HepG2 (cell line): ENCODE data around the gene CNPY1.

ENCODE experiments used
- AHR ChIP-seq: IDR thresholded peaks from 2 replicates; pipeline ENCODE4 v1.6.1; 2018; ENCODE audit warnings: missing genetic modification reagents, missing compliant biosample characterization
- CREB1 ChIP-seq, 2 experiments: fragments of 450-650 bp in 1 of 2; IDR thresholded peaks; 2 replicates each; pipeline ENCODE4 v1.6.1; 2016 to 2017; ENCODE audit warnings: control low read depth in 1 of 2, mild to moderate bottlenecking in 1 of 2, missing compliant biosample characterization in 1 of 2, missing genetic modification characterization in 1 of 2
- POLR2A ChIP-seq, 2 experiments: IDR thresholded peaks; 2 replicates each; pipeline ENCODE4 v1.6.1; 2011; ENCODE audit warnings: low read depth in 2 of 2, low read length in 2 of 2, mild to moderate bottlenecking in 1 of 2, moderate library complexity in 1 of 2; ENCODE audit not compliant: insufficient read depth in 1 of 2
- SP4 ChIP-seq: sonication (generic); formaldehyde crosslinking; IDR thresholded peaks from 2 replicates; pipeline ENCODE4 v1.8.1; 2023; ENCODE audit warnings: mild to moderate bottlenecking, missing genetic modification reagents
- ZNF713 ChIP-seq: sonication (generic); formaldehyde crosslinking; IDR thresholded peaks from 2 replicates; pipeline ENCODE4 v1.4.0; 2020; ENCODE audit warnings: mild to moderate bottlenecking, missing genetic modification reagents
- TF ChIP-seq, protein P1 (sequence below): sonication (generic); formaldehyde crosslinking; IDR thresholded peaks from 2 replicates; pipeline ENCODE4 v1.5.0; 2020; ENCODE audit warnings: mild to moderate bottlenecking, missing genetic modification reagents, moderate library complexity
- TF ChIP-seq, protein P2 (sequence below): sonication (generic); formaldehyde crosslinking; IDR thresholded peaks from 2 replicates; pipeline ENCODE4 v1.4.0; 2020; ENCODE audit warnings: missing genetic modification reagents

DNA sequence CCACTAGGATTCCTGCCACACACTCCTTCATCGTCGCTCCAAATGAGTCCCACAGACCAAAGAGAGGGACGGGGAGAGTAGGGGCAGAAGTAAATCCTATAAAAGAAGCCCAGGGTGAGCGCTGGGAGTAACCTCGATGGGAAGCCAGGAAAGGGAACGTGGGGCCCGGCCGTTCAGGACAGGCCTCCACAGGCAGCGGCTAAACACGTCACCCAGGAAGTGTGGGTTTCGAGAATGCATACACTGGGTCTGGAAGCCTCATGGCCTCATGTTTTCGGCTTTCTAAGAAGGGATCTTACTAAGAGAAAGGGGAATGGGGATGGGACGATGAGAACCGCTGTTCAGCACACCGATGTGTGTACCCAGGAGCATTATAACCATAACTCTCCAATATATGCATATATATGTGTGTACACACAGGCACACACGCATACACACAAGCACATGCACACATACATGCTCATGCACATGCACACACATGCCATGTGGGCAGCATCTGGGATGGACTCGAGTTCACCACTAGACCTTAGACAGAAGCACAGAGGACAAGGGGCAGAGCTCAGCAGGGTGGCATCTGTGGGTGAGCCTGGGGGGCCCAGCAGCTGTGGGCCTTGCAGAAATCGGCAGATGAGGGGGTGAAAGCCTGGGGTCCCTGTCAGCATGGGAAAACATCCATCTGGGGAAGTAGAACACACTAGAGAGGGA, 14.8 kb upstream of the CNPY1 start:
- TF ChIP-seq, protein P1, sequence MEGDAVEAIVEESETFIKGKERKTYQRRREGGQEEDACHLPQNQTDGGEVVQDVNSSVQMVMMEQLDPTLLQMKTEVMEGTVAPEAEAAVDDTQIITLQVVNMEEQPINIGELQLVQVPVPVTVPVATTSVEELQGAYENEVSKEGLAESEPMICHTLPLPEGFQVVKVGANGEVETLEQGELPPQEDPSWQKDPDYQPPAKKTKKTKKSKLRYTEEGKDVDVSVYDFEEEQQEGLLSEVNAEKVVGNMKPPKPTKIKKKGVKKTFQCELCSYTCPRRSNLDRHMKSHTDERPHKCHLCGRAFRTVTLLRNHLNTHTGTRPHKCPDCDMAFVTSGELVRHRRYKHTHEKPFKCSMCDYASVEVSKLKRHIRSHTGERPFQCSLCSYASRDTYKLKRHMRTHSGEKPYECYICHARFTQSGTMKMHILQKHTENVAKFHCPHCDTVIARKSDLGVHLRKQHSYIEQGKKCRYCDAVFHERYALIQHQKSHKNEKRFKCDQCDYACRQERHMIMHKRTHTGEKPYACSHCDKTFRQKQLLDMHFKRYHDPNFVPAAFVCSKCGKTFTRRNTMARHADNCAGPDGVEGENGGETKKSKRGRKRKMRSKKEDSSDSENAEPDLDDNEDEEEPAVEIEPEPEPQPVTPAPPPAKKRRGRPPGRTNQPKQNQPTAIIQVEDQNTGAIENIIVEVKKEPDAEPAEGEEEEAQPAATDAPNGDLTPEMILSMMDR = no peak
- no peak for TF ChIP-seq SP4 (CRISPR knock-in tag)
- no peak for TF ChIP-seq AHR (CRISPR knock-in tag)
- no peak for TF ChIP-seq POLR2A (IDR thresholded peaks at IDR 0.05; ENCODE audit: insufficient read depth in 1 of 2, low read depth in 2 of 2, low read length in 2 of 2)
- TF ChIP-seq, protein P2, sequence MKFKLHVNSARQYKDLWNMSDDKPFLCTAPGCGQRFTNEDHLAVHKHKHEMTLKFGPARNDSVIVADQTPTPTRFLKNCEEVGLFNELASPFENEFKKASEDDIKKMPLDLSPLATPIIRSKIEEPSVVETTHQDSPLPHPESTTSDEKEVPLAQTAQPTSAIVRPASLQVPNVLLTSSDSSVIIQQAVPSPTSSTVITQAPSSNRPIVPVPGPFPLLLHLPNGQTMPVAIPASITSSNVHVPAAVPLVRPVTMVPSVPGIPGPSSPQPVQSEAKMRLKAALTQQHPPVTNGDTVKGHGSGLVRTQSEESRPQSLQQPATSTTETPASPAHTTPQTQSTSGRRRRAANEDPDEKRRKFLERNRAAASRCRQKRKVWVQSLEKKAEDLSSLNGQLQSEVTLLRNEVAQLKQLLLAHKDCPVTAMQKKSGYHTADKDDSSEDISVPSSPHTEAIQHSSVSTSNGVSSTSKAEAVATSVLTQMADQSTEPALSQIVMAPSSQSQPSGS (CRISPR knock-in tag) = no peak
- no peak for TF ChIP-seq CREB1 (IDR thresholded peaks at IDR 0.05)
- no peak for TF ChIP-seq CREB1 (CRISPR knock-in tag; IDR thresholded peaks at IDR 0.05)
- TF ChIP-seq ZNF713 = no peak
